Fibroblast of lung (primary cell): ENCODE data around the gene ARID1B. TPM values are rescaled to one million over a fixed set of nuclear protein-coding genes. Genes with fewer than 3 reads are reported as not detected.

Source experiments
- DNase-seq, 2 donors: peaks; one replicate each; pipeline versions ENCODE4 v3.0.0 to v3.0.0-alpha.2; 2010; ENCODE audit warnings: low read depth in 2 of 2
- H2AFZ ChIP-seq: 2 replicates; pipeline ENCODE4 v1.5.1; 2012; ENCODE audit warnings: low read length, control low read depth, inconsistent platforms
- H3K27ac ChIP-seq: 2 replicates; pipeline ENCODE4 v1.5.1; 2011; ENCODE audit warnings: low read length, control low read depth; ENCODE audit not compliant: insufficient read depth
- H3K27me3 ChIP-seq: 2 replicates; pipeline ENCODE4 v1.5.1; 2011; ENCODE audit warnings: mild to moderate bottlenecking, low read length; ENCODE audit not compliant: control insufficient read depth, insufficient read depth
- H3K36me3 ChIP-seq: 2 replicates; pipeline ENCODE4 v1.5.1; 2011; ENCODE audit warnings: low read length; ENCODE audit not compliant: control insufficient read depth, insufficient read depth
- H3K4me1 ChIP-seq: 2 replicates; pipeline ENCODE4 v1.5.1; 2011; ENCODE audit warnings: low read length; ENCODE audit not compliant: control insufficient read depth, insufficient read depth; ENCODE audit errors: extremely low read depth
- H3K4me2 ChIP-seq: 2 replicates; pipeline ENCODE4 v1.5.1; 2011; ENCODE audit warnings: low read length, control low read depth; ENCODE audit not compliant: insufficient read depth; ENCODE audit errors: extremely low read depth
- H3K4me3 ChIP-seq, 4 experiments: fragments of 200-600 bp in 1 of 4; sonication (generic) in 1 of 4; replicated peaks in 1 of 4; 2 replicates each; pipeline ENCODE4 v1.5.1; 2011 to 2016; ENCODE audit warnings: low read length in 4 of 4, low read depth in 3 of 4, mild to moderate bottlenecking in 3 of 4, control low read depth in 2 of 4, inconsistent platforms in 1 of 4, mixed read lengths in 1 of 4; ENCODE audit not compliant: insufficient read depth in 1 of 4; ENCODE audit errors: control extremely low read depth in 1 of 4
- H3K79me2 ChIP-seq: 2 replicates; pipeline ENCODE4 v1.5.1; 2012; ENCODE audit warnings: mild to moderate bottlenecking, low read length, inconsistent platforms; ENCODE audit not compliant: control insufficient read depth, insufficient read depth
- H3K9ac ChIP-seq: 2 replicates; pipeline ENCODE4 v1.5.1; 2011; ENCODE audit warnings: mild to moderate bottlenecking, low read length, control low read depth; ENCODE audit not compliant: insufficient read depth
- H3K9me3 ChIP-seq: 2 replicates; pipeline ENCODE4 v1.5.1; 2012; ENCODE audit warnings: low read depth, low read length; ENCODE audit not compliant: control insufficient read depth, insufficient read depth
- H4K20me1 ChIP-seq: 2 replicates; pipeline ENCODE4 v1.5.1; 2011; ENCODE audit warnings: low read length; ENCODE audit not compliant: control insufficient read depth, insufficient read depth; ENCODE audit errors: extremely low read depth
- EZH2 ChIP-seq: IDR thresholded peaks from 2 replicates; pipeline ENCODE4 v1.5.1; 2012; ENCODE audit warnings: low read length, control low read depth, mild to moderate bottlenecking; ENCODE audit errors: missing control alignments
- polyA plus RNA-seq, 2 donors: library from polyadenylated mRNA; depleted of rRNA in 1 of 2; stranded (reverse) in 1 of 2; unstranded in 1 of 2; fragments of >200 nt; gene quantifications; 2 replicates each; pipeline ENCODE4 v1.2.1, GENCODE V29; 2011 to 2012; ENCODE audit warnings: missing spikeins in 1 of 2
- total RNA-seq: library from RNA; depleted of rRNA; stranded (reverse); fragments of >200 nt; gene quantifications from 2 replicates; pipeline ENCODE4 v1.2.1, GENCODE V29; 2014
- TF ChIP-seq, protein P1 (sequence below), 2 donors: IDR thresholded peaks in 1 of 2; conservative IDR thresholded peaks in 1 of 2; 1 replicate in 1 of 2; 2 replicates in 1 of 2; pipeline ENCODE4 v1.5.1; 2011 to 2012; ENCODE audit warnings: low read length in 2 of 2, control low read depth in 1 of 2, inconsistent platforms in 1 of 2, low read depth in 1 of 2, mild to moderate bottlenecking in 1 of 2

Gene ARID1B
- total and polyA plus RNA-seq, 2 donors (not counting 1 experiment from before 2014, with no cell fraction given), result 15.4 to 41.9 TPM

DNA sequence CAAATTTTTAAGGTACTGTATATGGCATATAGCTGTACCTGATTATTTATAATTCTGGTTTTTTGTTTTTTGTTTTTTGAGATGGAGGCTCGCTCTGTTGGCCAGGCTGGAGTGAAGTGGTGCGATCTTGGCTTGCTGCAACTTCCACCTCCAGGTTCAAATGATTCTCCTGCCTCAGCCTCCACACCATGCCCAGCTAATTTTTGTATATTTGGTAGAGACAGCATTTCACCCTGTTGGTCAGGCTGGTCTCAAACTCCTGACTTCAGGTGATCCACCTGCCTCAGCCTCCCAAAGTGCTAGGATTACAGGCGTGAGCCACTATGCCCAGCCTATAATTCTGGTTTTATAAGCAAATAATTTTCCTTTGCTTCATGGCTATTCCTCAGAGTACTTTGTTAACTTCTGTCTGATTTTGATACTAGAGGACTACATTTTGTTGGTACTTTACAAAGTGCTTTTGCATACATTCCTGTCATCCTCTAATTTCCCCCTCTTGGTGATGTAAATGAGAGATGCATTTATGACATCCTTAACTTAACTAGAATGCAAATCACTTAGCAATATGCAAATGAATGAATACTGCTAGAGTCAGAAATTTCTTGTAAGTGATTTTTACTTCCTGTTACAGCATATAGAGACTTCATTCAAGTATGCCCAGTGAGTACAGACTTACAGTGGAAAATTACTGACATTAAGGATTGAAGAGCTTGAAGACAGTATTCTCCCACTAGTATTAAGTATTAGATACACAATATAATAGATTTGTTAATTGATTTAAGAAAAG, 35.7 kb upstream of the ARID1B start:
- Histone ChIP-seq H3K9me3 (no peaks in the 10 kb centered on the region), H3K79me2 (no peaks in the 10 kb centered on the region), H3K4me2 (no peak overlapping the region), H3K36me3 (no peaks in the 10 kb centered on the region), H4K20me1 (no peaks in the 10 kb centered on the region), H3K4me3 (no peak overlapping the region), H3K27me3 (no peaks in the 10 kb centered on the region), H2AFZ (no peak overlapping the region), H3K9ac (no peak overlapping the region), H3K27ac (no peak overlapping the region), H3K4me1 (no peaks in the 10 kb centered on the region)
- TF ChIP-seq EZH2, result no peak
- TF ChIP-seq, protein P1, sequence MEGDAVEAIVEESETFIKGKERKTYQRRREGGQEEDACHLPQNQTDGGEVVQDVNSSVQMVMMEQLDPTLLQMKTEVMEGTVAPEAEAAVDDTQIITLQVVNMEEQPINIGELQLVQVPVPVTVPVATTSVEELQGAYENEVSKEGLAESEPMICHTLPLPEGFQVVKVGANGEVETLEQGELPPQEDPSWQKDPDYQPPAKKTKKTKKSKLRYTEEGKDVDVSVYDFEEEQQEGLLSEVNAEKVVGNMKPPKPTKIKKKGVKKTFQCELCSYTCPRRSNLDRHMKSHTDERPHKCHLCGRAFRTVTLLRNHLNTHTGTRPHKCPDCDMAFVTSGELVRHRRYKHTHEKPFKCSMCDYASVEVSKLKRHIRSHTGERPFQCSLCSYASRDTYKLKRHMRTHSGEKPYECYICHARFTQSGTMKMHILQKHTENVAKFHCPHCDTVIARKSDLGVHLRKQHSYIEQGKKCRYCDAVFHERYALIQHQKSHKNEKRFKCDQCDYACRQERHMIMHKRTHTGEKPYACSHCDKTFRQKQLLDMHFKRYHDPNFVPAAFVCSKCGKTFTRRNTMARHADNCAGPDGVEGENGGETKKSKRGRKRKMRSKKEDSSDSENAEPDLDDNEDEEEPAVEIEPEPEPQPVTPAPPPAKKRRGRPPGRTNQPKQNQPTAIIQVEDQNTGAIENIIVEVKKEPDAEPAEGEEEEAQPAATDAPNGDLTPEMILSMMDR (conservative IDR thresholded peaks at IDR 0.05 in 1 of 2, IDR thresholded peaks at IDR 0.05 in 1 of 2; ENCODE audit: low read depth in 1 of 2, low read length in 2 of 2), result no peak
- DNase-seq, result no peak

DNA sequence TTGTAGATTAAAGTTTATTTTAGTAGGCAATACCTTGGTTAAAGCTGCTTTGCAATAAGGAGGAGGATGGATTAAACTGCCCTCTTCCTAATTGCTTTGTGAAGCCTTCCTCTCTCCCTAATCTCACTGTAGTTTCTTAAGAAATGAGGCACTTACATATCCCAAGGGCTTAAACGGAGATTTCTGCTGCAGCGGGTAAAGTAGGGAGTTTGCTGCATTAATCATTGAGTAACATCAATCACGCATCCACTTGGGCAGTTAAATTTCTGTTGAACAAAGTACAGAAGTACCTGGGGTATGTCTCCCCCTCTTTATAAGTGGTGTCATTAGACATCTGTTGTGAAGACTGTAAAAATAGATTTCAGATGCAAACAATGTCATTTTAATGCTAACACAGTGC, 29.5 kb upstream of the ARID1B start:
- Histone ChIP-seq H2AFZ (no peak overlapping the region), H3K9me3 (no peaks in the 10 kb centered on the region), H3K79me2 (no peaks in the 10 kb centered on the region), H4K20me1 (no peaks in the 10 kb centered on the region), H3K36me3 (no peaks in the 10 kb centered on the region), H3K27me3 (no peaks in the 10 kb centered on the region), H3K4me1 (no peaks in the 10 kb centered on the region), H3K9ac (no peak overlapping the region), H3K27ac (no peak overlapping the region), H3K4me2 (no peak overlapping the region), H3K4me3 (no peak overlapping the region)
- TF ChIP-seq, protein P1 (conservative IDR thresholded peaks at IDR 0.05 in 1 of 2, IDR thresholded peaks at IDR 0.05 in 1 of 2; ENCODE audit: low read depth in 1 of 2, low read length in 2 of 2), result no peak
- TF ChIP-seq EZH2, result no peak
- no peak for DNase-seq

DNA sequence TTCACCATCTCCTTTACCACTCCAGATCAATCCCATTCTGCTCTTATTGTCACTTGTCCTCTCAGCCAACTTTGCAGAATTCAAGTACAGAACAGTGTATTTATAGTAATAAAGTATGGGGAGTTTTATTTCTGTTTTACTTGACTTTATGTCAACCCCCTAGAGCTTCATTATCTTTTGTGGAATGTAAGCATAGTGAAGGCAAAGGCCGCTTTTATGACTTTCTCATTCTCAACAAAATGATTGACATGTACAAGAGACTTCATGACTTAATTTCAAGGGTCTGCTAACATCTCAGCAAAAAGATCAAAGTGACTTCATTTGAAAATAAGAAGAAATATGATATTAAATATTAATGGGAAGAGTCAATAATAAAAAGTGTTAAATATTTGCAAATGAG, 28.7 kb upstream of the ARID1B start:
- no peaks in the 10 kb centered on the region for H3K4me1 ChIP-seq
- H3K4me2 ChIP-seq, result no peak overlapping the region
- no peak overlapping the region for H3K9ac ChIP-seq
- no peaks in the 10 kb centered on the region for H3K36me3 ChIP-seq
- H2AFZ ChIP-seq, result no peak overlapping the region
- H3K27ac ChIP-seq, result no peak overlapping the region
- H3K9me3 ChIP-seq, result no peaks in the 10 kb centered on the region
- TF ChIP-seq, protein P1 (conservative IDR thresholded peaks at IDR 0.05 in 1 of 2, IDR thresholded peaks at IDR 0.05 in 1 of 2; ENCODE audit: low read depth in 1 of 2, low read length in 2 of 2), result no peak
- no peak for TF ChIP-seq EZH2
- no peak for DNase-seq
- no peaks in the 10 kb centered on the region for H3K79me2 ChIP-seq
- no peaks in the 10 kb centered on the region for H3K27me3 ChIP-seq
- no peak overlapping the region for H3K4me3 ChIP-seq
- H4K20me1 ChIP-seq, result no peaks in the 10 kb centered on the region
